ENCODE results near the gene SF3B1. TPM values are rescaled to one million over a fixed set of nuclear protein-coding genes. Genes with fewer than 3 reads are reported as not detected.
A peak's percentile ranks its signal among the peaks of the same experiment; 100 is the strongest.
"Not testable (repeated sequence)": the region's sequence is repeated elsewhere in the genome, so short reads cannot be mapped to it uniquely, and the experiment has no call there.

Gene SF3B1
- total RNA-seq, 4 donors from 2014 or later = 137 to 297 (median 158) TPM

DNA sequence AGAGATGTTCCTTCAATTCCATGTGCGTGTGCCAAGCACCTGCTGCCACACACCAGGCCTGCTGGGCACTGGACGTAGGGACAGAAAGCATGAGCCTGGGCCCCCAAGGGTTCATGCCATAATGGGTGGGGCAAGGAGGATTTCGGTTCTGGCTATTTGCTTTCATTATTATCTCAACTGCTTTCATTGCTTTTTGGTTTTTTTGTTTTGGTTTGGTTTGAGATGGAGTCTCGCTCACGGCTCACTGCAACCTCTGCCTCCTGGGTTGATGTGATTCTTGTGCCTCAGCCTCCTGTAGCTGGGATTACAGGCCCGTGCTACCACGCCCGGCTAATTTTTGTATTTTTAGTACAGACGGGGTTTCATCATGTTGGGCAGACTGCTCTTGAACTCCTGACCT is 57.2 kb downstream of the SF3B1 start:
- Histone ChIP-seq H3K36me3 (no peaks in the 10 kb centered on the region), H3K27me3 (no peaks in the 10 kb centered on the region), H3K4me3 (no peak overlapping the region), H3K27ac (no peak overlapping the region), H3K9me3 (no peaks in the 10 kb centered on the region), H3K4me1 (no peaks in the 10 kb centered on the region)
- ATAC-seq (no peak), DNase-seq (no peak)
- no peak for TF ChIP-seq POLR2A (IDR thresholded peaks at IDR 0.05)
- TF ChIP-seq, protein P1, sequence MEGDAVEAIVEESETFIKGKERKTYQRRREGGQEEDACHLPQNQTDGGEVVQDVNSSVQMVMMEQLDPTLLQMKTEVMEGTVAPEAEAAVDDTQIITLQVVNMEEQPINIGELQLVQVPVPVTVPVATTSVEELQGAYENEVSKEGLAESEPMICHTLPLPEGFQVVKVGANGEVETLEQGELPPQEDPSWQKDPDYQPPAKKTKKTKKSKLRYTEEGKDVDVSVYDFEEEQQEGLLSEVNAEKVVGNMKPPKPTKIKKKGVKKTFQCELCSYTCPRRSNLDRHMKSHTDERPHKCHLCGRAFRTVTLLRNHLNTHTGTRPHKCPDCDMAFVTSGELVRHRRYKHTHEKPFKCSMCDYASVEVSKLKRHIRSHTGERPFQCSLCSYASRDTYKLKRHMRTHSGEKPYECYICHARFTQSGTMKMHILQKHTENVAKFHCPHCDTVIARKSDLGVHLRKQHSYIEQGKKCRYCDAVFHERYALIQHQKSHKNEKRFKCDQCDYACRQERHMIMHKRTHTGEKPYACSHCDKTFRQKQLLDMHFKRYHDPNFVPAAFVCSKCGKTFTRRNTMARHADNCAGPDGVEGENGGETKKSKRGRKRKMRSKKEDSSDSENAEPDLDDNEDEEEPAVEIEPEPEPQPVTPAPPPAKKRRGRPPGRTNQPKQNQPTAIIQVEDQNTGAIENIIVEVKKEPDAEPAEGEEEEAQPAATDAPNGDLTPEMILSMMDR (IDR thresholded peaks at IDR 0.05 in 4 of 5, conservative IDR thresholded peaks at IDR 0.05 in 1 of 5) = no peak
- in situ Hi-C loops (cut with MboI; ENCODE audit: low sequenced_read_pairs in 4 of 4) = loop anchor here in 1 of 4 donors (10.0 kb wide), 2 partner anchors 183 to 263 kb away; no protein-coding TSS in a partner anchor
- intact Hi-C loops (cut with DNase I; ENCODE audit: low total_unique reads) = loop anchor here (1.0 to 5.0 kb wide), 5 partner anchors 50 to 365 kb away; no protein-coding TSS in a partner anchor

DNA sequence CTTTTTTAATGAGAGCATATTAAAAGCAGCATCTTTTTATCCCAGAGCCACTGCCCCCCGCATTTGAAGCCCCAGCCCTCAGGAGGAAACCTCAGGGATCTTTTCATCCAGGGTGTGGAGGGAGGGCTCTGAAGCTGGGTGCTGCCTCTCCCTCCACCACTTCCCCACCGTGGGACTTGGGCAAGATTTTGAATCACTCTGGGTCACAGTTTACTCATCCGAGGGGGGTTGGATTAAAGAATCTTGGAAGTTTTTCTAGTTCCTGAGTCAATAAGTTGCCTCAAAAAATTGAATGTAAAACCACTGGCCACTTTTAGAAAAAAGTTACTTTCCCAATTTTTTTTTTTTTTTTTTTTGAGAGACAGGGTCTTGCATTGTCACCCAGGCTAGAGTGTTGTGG is 62.2 kb downstream of the SF3B1 start:
- intact Hi-C loops (cut with DNase I; ENCODE audit: low total_unique reads) (no loop called here), in situ Hi-C loops (cut with MboI; ENCODE audit: low sequenced_read_pairs in 4 of 4) (loop anchor here in 1 of 4 donors (10.0 kb wide), 2 partner anchors 178 to 258 kb away; no protein-coding TSS in a partner anchor)
- Histone ChIP-seq H3K4me1 (peaks cover 14 to 19% of the 10 kb centered on the region in 2 donors), H3K27me3 (no peaks in the 10 kb centered on the region), H3K9me3 (no peaks in the 10 kb centered on the region), H3K36me3 (no peaks in the 10 kb centered on the region), H3K4me3 (no peak overlapping the region), H3K27ac (no peak overlapping the region)
- no peak for DNase-seq
- no peak for ATAC-seq
- no peak for TF ChIP-seq POLR2A (IDR thresholded peaks at IDR 0.05)
- TF ChIP-seq, protein P1 (IDR thresholded peaks at IDR 0.05 in 4 of 5, conservative IDR thresholded peaks at IDR 0.05 in 1 of 5) = no peak

DNA sequence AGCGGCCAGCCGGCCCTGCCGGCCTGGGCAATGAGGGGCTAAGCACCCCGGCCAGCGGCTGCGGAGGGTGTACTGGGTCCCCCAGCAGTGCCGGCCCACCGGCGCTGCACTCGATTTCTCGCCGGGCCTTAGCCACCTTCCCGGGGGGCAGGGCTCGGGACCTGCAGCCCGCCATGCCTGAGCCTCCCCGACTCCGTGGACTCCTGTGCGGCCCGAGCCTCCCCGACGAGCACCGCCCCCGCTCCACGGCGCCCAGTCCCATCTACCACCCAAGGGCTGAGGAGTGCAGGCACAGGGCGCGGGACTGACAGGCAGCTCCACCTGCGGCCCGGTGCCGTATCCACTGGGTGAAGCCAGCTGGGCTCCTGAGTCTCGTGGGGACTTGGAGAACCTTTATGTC is 64.2 kb downstream of the SF3B1 start:
- H3K27me3 ChIP-seq; H3K27ac ChIP-seq; H3K36me3 ChIP-seq; H3K9me3 ChIP-seq; H3K4me3 ChIP-seq; DNase-seq; ATAC-seq; intact Hi-C loops (cut with DNase I; ENCODE audit: low total_unique reads): not testable (repeated sequence)
- peaks cover 14 to 19% of the 10 kb centered on the region in 2 donors for H3K4me1 ChIP-seq
- in situ Hi-C loops (cut with MboI; ENCODE audit: low sequenced_read_pairs in 4 of 4) = loop anchor here in 1 of 4 donors (10.0 kb wide), 2 partner anchors 176 to 256 kb away; no protein-coding TSS in a partner anchor

DNA sequence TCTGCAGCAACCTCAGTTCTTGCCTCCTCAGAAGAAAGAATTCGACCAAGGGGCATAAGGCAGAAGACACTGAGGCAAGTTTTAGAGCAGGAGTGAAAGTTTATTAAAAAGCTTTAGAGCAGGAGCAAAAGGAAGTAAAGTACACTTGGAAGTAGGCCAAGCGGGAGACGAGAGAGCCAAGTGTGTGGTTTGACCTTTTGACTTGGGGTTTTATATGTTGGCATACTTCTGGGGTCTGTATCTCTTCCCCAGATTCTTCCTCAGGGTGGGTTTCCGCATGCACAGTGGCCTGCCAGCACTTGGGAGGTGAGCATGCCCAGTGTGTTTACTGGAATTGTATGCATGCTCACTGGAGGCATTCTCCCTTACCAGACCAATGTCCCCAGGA is 64.9 kb downstream of the SF3B1 start:
- no peaks in the 10 kb centered on the region for H3K27me3 ChIP-seq
- H3K4me1 ChIP-seq = peaks cover 14 to 19% of the 10 kb centered on the region in 2 donors
- no peak for DNase-seq
- H3K36me3 ChIP-seq = no peaks in the 10 kb centered on the region
- H3K9me3 ChIP-seq = no peaks in the 10 kb centered on the region
- in situ Hi-C loops (cut with MboI; ENCODE audit: low sequenced_read_pairs in 4 of 4) = loop anchor here in 1 of 4 donors (10.0 kb wide), 2 partner anchors 175 to 255 kb away; no protein-coding TSS in a partner anchor
- H3K4me3 ChIP-seq = no peak overlapping the region
- ATAC-seq = no peak
- intact Hi-C loops (cut with DNase I; ENCODE audit: low total_unique reads) = no loop called here
- TF ChIP-seq POLR2A (IDR thresholded peaks at IDR 0.05) = no peak
- TF ChIP-seq, protein P1 (IDR thresholded peaks at IDR 0.05 in 4 of 5, conservative IDR thresholded peaks at IDR 0.05 in 1 of 5) = no peak
- H3K27ac ChIP-seq = no peak overlapping the region

DNA sequence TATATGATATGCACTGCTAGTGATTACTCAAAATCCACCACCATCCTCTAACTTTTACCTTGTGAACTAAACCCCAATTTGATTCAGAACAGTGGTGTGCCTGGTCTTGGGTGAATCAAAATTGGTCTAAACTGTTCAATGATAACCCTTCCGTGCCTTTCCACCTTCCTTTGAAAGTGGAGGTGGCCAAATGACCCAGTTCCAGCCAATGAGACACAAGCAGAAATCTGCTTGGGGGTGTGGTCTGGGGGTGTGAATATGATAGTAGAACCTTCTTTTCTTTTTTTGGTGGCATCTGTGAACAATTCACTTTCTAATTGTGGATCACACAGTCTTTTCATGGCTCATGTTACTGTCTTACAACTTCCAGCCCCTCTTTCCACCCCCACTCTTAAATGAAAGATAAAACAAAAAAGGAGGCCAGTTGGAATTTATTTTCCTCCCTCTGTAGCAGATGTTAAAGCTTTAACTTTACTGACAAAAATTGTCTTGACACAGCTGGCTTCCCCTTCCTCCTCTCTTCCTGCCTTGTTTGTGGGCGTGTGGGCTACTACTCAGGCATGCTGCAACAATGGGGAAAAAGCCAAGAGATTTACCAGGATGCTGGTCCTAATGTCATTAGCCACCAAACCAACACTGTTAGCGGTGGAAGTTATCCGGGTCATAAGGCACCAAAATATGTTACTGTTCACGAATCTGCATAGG is 65.4 kb downstream of the SF3B1 start:
- H3K4me1 ChIP-seq = peaks cover 14 to 19% of the 10 kb centered on the region in 2 donors
- no peak for TF ChIP-seq POLR2A (IDR thresholded peaks at IDR 0.05)
- TF ChIP-seq, protein P1 (IDR thresholded peaks at IDR 0.05 in 4 of 5, conservative IDR thresholded peaks at IDR 0.05 in 1 of 5) = no peak

More for the DNA sequence above, 65.4 kb downstream of the SF3B1 start:
- no peaks in the 10 kb centered on the region for H3K36me3 ChIP-seq
- intact Hi-C loops (cut with DNase I; ENCODE audit: low total_unique reads) = no loop called here
- DNase-seq = no peak
- in situ Hi-C loops (cut with MboI; ENCODE audit: low sequenced_read_pairs in 4 of 4) = no loop called here
- no peaks in the 10 kb centered on the region for H3K27me3 ChIP-seq
- ATAC-seq = no peak
- peak overlapping the region; percentile 54 to 76 (median 69) for H3K27ac ChIP-seq
- no peak overlapping the region for H3K4me3 ChIP-seq
- no peaks in the 10 kb centered on the region for H3K9me3 ChIP-seq

Measured in gastrocnemius medialis (tissue), 4 donors.